ENCODE measurements around the gene AKAP13.

- TF ChIP-seq CTCF (IDR thresholded peaks at IDR 0.05) (no peak), EP300 (IDR thresholded peaks at IDR 0.05) (no peak)
Observed at GRCh38 chr15:85400606-85401005, 20.2 kb downstream of the AKAP13 start.
